Measurements from ENCODE around the gene EPC2.

The EPC2 gene

GRCh38 chr2:148702475-148702874 is 57.9 kb downstream of the EPC2 start:
- Histone ChIP-seq H3K27ac (replicated peaks) (no peak overlapping the region), H3K4me3 (replicated peaks; ENCODE audit: insufficient read depth, low read length) (no peak overlapping the region), H3K27me3 (ENCODE audit: insufficient read depth, poor library complexity, severe bottlenecking) (no peaks in the 10 kb centered on the region)
- DNase-seq (ENCODE audit: low read depth in 1 of 2, low spot score in 1 of 2), result no peak
- TF ChIP-seq CTCF (IDR thresholded peaks at IDR 0.05; ENCODE audit: insufficient read depth, low read length) (no peak), GABPA (IDR thresholded peaks at IDR 0.05; ENCODE audit: low read depth) (no peak), POLR2AphosphoS5 (IDR thresholded peaks at IDR 0.05; ENCODE audit: low read depth) (no peak), REST (IDR thresholded peaks at IDR 0.05; ENCODE audit: insufficient replicate concordance, low read depth) (no peak), SPI1 (IDR thresholded peaks at IDR 0.05; ENCODE audit: borderline replicate concordance, low read depth) (no peak)

GRCh38 chr2:148704247-148704646 is 59.7 kb downstream of the EPC2 start:
- no peak for DNase-seq (ENCODE audit: low read depth in 1 of 2, low spot score in 1 of 2)
- TF ChIP-seq GABPA (IDR thresholded peaks at IDR 0.05; ENCODE audit: low read depth) (no peak), POLR2AphosphoS5 (IDR thresholded peaks at IDR 0.05; ENCODE audit: low read depth) (no peak), REST (IDR thresholded peaks at IDR 0.05; ENCODE audit: insufficient replicate concordance, low read depth) (no peak), CTCF (IDR thresholded peaks at IDR 0.05; ENCODE audit: insufficient read depth, low read length) (no peak), SPI1 (IDR thresholded peaks at IDR 0.05; ENCODE audit: borderline replicate concordance, low read depth) (no peak)
- Histone ChIP-seq H3K4me3 (replicated peaks; ENCODE audit: insufficient read depth, low read length) (no peak overlapping the region), H3K27ac (replicated peaks) (no peak overlapping the region), H3K27me3 (ENCODE audit: insufficient read depth, poor library complexity, severe bottlenecking) (no peaks in the 10 kb centered on the region)

GRCh38 chr2:148716378-148716920 is 71.9 kb downstream of the EPC2 start:
- TF ChIP-seq GABPA (IDR thresholded peaks at IDR 0.05; ENCODE audit: low read depth) (no peak), CTCF (IDR thresholded peaks at IDR 0.05; ENCODE audit: insufficient read depth, low read length) (no peak), SPI1 (IDR thresholded peaks at IDR 0.05; ENCODE audit: borderline replicate concordance, low read depth) (no peak), REST (IDR thresholded peaks at IDR 0.05; ENCODE audit: insufficient replicate concordance, low read depth) (no peak), POLR2AphosphoS5 (IDR thresholded peaks at IDR 0.05; ENCODE audit: low read depth) (no peak)
- no peak for DNase-seq (ENCODE audit: low read depth in 1 of 2, low spot score in 1 of 2)
- Histone ChIP-seq H3K27me3 (ENCODE audit: insufficient read depth, poor library complexity, severe bottlenecking) (no peaks in the 10 kb centered on the region), H3K4me3 (replicated peaks; ENCODE audit: insufficient read depth, low read length) (no peak overlapping the region), H3K27ac (replicated peaks) (no peak overlapping the region)

Data from HL-60 (cell line).